ENCODE data around the gene ZYX. TPM values are rescaled to one million over a fixed set of nuclear protein-coding genes. Genes with fewer than 3 reads are reported as not detected.

The ZYX gene
- total and polyA plus RNA-seq, 9 of the 15 experiments (the other 6 are each of a cell fraction or from before 2014, with no cell fraction given) = 1.8 to 130 (median 15.7) TPM

DNA sequence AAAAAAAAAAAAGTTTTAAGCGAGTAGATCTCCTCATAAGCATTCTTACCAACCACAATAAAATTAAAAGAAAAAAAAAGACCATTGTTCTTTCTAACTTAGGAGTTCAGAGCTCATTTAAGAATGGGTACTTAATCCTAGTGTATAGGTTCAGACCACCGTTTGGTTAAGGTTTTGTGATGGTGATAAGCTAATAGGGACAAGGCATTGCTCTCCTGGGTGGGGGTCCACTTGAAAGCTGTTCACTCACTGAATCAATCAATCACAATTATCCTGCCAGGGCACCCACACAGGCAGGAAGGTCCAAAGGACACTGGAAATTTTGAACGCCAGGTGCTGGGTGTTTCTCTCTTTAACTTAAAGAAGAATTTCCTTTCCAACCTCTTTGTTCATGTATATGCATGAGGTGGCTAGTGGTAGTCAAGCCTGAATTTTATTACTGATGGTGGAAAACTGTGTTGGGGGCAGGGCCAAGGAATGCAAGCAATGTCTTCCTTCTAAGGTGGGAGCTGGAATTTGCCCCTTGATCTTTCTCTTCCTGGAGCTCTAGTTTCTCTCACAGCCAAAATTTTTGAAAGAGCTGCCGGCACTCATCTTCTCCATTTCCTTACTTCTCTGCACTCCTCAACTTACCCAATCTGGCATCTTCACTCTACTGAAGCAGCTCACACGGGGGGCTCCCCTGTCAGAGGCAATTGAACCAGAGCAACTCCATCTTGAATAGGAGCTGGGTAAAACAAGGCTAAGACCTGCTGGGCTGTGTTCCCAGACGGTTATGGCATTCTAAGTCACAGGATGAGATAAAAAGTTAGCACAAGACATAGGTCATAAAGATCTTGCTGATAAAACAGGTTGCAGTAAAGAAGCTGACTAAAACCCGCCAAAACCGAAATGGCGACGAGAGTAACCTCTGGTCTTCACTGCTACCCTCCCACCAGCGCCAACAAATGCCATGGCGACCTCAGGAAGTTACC is 11.2 kb upstream of the ZYX start (continued):
- TF ChIP-seq, protein P1, sequence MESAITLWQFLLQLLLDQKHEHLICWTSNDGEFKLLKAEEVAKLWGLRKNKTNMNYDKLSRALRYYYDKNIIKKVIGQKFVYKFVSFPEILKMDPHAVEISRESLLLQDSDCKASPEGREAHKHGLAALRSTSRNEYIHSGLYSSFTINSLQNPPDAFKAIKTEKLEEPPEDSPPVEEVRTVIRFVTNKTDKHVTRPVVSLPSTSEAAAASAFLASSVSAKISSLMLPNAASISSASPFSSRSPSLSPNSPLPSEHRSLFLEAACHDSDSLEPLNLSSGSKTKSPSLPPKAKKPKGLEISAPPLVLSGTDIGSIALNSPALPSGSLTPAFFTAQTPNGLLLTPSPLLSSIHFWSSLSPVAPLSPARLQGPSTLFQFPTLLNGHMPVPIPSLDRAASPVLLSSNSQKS (CRISPR knock-in tag; IDR thresholded peaks at IDR 0.05) = peak; percentile 90; the same call in 1 of the 2 replicates
- TF ChIP-seq ETV6 (IDR thresholded peaks at IDR 0.05; ENCODE audit: borderline replicate concordance in 1 of 2, low read depth in 2 of 2, low read length in 1 of 2) = no peak
- no peak for TF ChIP-seq ETV6 (CRISPR knock-in tag; IDR thresholded peaks at IDR 0.05; ENCODE audit: borderline replicate concordance)
- peak; percentile 99 for TF ChIP-seq OTX1 (CRISPR knock-in tag; IDR thresholded peaks at IDR 0.05)
- no peak for TF ChIP-seq RBM39 (optimal IDR thresholded peaks at IDR 0.05; ENCODE audit: low read depth, low read length)
- no peak for TF ChIP-seq NKRF (IDR thresholded peaks at IDR 0.05; ENCODE audit: borderline replicate concordance)
- no peak for TF ChIP-seq SRSF7 (optimal IDR thresholded peaks at IDR 0.05; ENCODE audit: low read depth, low read length)
- no peak for TF ChIP-seq ARID2 (IDR thresholded peaks at IDR 0.05)
- no peak for TF ChIP-seq CC2D1A (IDR thresholded peaks at IDR 0.05)
- TF ChIP-seq TAF9B (IDR thresholded peaks at IDR 0.05; ENCODE audit: partially characterized antibody) = no peak
- no peak for TF ChIP-seq CTCF (IDR thresholded peaks at IDR 0.05 in 2 of 3, conservative IDR thresholded peaks at IDR 0.05 in 1 of 3; ENCODE audit: insufficient read depth in 2 of 3, low read depth in 1 of 3, low read length in 3 of 3)
- TF ChIP-seq ZNF785 (CRISPR knock-in tag; IDR thresholded peaks at IDR 0.05) = peak; percentile 77
- TF ChIP-seq, protein P2, sequence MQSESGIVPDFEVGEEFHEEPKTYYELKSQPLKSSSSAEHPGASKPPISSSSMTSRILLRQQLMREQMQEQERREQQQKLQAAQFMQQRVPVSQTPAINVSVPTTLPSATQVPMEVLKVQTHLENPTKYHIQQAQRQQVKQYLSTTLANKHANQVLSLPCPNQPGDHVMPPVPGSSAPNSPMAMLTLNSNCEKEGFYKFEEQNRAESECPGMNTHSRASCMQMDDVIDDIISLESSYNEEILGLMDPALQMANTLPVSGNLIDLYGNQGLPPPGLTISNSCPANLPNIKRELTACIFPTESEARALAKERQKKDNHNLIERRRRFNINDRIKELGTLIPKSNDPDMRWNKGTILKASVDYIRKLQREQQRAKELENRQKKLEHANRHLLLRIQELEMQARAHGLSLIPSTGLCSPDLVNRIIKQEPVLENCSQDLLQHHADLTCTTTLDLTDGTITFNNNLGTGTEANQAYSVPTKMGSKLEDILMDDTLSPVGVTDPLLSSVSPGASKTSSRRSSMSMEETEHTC (IDR thresholded peaks at IDR 0.05) = peak; percentile 69
- TF ChIP-seq BRD9 (IDR thresholded peaks at IDR 0.05; ENCODE audit: low read depth, partially characterized antibody) = no peak
- peak; percentile 43; the same call in 1 of the 2 replicates for TF ChIP-seq ESRRB (CRISPR knock-in tag; IDR thresholded peaks at IDR 0.05; ENCODE audit: borderline replicate concordance)
- TF ChIP-seq ZBED1 (IDR thresholded peaks at IDR 0.05) = no peak
- TF ChIP-seq TRIM24 (IDR thresholded peaks at IDR 0.05) = no peak
- no peak for TF ChIP-seq ZNF263 (CRISPR knock-in tag; IDR thresholded peaks at IDR 0.05; ENCODE audit: borderline replicate concordance)
- no peak for TF ChIP-seq FUS (optimal IDR thresholded peaks at IDR 0.05; ENCODE audit: low read depth, low read length)
- no peak for TF ChIP-seq SP1 (CRISPR knock-in tag; IDR thresholded peaks at IDR 0.05)
- peak; percentile 100 for TF ChIP-seq ZNF395 (CRISPR knock-in tag; IDR thresholded peaks at IDR 0.05)

All from K562 (cell line).